Cerebellar cortex (tissue), 1 donor: ENCODE data around the gene NELL2.
"Not testable (repeated sequence)": the region's sequence is repeated elsewhere in the genome, so short reads cannot be mapped to it uniquely, and the experiment has no call there.

ENCODE experiments used
- DNase-seq: peaks from one replicate; pipeline ENCODE4 v3.0.0-alpha.2; 2015; ENCODE audit warnings: low spot score

Gene NELL2

GRCh38 chr12:44875954-44876543, at the start of gene NELL2:
NELL2 (minus strand) TSS chr12:44876315; CDS start chr12:44875869, 446 bp downstream.
- DNase-seq = peak; percentile 84

DNA sequence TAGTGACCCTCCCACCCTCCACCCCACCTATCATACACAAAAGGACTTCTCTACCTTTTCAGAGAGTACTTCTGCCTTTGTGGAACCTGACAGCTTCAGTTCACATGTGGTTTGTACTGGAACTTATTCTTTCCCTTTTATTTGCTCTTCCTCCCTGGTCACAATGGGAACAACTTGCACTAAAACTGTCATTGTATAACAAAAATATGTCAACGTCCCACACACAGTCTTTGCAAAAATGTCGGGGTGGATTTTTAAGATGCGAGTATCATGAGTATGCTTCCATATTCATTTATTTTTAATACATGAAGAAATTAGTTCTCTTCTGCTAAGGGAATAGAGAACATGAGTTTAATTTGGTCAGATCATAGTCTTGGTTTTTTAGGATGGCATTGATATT, 45.6 kb upstream of the NELL2 start:
- no peak for DNase-seq

- no peak for DNase-seq
These were observed 41.0 kb upstream of the NELL2 start for GRCh38 chr12:44917141-44917540.

DNA sequence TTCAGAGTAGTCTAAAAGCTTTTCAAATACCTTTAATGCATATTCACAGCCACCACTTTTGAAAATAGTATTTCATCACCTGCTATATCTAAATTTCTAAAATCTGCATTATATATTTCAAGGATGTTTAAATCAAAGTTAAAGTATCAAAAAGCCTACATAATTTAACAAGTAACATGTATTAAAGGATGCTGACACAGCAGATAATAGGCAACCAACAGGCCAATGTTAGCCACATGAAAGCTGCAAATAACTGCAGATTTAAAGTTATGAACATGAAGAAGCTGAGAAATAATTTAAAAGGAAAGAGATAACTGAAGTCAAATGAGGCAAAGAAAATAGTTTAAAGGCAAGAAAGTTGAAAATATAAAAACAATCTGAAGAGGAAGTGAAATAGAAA, 39.8 kb upstream of the NELL2 start:
- DNase-seq = no peak

DNA sequence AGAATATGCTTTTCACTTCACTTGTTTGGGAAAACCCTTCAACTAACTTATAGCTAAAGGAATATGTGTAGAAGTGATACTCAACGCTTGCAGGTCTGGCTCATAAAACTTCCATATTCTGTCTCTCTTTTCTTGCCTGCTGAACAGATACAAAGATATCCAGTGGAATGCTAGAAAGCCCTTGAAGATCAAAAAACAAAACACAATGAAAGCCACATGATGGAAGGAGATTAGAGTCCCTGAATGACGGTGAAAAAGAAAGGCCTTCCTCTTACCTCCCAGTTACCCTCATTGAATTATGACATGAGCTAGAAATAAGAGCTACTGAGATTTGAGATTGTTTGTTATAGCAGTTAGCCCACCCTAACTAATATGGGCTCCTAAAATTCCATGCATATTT, 28.2 kb upstream of the NELL2 start:
- DNase-seq = no peak

DNA sequence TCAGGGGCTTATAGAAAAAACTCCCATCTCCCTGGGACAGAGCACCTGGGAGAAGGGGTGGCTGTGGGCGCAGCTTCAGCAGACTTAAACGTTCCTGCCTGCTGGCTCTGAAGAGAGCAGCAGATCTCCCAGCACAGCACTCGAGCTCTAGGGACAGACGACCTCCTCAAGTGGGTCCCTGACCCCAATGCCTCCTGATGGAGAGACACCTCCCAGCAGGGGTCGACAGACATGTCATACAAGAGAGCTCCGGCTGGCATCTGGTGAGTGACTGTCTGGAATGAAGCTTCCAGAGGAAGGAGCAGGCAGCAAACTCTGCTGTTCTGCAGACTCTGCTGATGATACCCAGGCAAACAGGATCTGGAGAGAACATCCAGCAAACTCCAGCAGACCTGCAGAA, 22.0 kb upstream of the NELL2 start:
- DNase-seq = not testable (repeated sequence)

- DNase-seq = no peak
These were observed 13.8 kb upstream of the NELL2 start for GRCh38 chr12:44889926-44890325.

GRCh38 chr12:44889162-44889561, 13.0 kb upstream of the NELL2 start:
- DNase-seq = no peak

- DNase-seq = no peak
These were observed 9.8 kb upstream of the NELL2 start for GRCh38 chr12:44885902-44886301.

DNA sequence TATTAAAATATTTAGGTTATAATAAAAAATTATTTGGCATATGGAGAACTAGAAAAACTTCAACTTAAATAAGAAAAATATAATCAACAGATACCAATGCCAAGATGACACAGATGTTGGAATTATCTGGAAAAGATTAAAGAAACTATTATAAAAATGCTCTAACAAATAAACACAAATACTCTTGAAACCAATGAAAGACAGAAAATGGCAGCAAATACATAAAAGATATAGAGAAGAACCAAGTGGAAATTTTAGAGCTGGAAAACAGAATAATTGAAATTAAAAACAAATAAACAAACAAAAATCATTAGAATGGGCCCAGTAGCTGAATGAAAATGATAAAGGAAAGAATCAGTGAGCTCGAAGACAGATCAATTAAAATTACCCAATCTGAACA, 5.1 kb upstream of the NELL2 start:
- DNase-seq = no peak

GRCh38 chr12:44876544-44877410, 662 bp upstream of the NELL2 start:
- peak; percentile 59 for DNase-seq

DNA sequence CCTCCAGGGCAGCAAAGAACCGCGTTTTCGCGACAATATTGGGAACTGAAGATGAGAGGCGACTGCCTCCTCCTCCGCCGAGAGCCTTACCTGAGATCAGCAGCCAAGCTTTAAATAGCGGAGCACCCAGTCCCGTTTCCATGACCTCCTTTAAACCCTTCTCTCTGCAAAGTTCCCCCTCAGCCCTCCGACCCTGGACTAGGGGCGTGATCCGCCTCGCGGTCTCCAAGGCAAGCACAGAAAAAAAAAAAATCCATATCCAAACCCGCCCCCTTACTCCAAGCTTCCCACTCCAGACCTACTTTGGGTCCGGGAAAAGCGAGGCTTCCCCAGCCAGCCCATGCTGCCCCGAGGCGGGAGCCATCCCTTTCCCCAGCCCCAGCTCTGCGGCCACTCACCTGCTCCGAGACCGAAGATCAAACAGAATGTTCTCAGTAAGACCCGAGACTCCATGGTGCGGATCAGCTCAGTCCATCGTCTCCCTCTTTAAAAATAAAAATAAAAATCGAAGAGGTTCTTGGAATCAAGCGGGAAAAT, 630 bp downstream of the NELL2 start:
- DNase-seq = peak; percentile 65

- DNase-seq = peak; percentile 61
These were observed 1.1 kb downstream of the NELL2 start for GRCh38 chr12:44874981-44875416.

DNA sequence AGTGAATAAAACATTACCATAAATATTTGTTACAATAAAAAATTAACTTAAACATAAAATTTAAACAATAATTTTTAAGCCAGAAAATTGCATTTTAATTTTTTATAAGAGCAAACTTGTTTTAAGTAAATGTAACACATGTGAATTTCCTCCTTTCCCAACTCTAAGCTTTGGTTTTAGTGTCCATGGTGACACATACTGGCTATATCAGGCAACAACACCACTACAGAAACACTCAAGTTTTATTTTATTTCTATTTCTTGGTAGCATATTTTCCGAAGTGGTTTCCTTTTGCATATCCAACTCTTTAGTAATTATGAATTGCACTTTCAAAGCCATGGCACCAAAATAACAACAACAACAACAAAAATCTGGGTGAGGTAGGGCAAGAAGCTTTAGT, 2.2 kb downstream of the NELL2 start:
- DNase-seq = peak; percentile 77

- DNase-seq = no peak
These were observed 6.6 kb downstream of the NELL2 start for GRCh38 chr12:44869503-44869902.

DNA sequence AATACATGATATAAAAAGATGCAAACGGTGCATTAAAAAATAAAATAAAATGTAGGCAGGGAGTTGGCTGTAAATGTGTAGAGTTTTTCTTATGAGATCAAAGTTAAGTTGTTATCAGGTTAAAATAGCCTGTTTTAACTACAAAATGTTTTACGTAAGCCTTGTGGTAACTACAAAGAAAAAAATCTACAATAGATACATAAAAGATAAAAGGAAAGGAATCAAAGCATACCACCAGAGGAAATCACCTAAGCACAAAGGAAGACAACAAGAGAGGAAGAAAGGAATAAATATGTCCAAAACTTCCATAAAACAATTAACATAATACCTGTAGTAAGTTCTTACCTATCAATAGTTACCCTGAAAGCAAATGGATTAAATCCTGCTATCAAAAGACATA, 12.2 kb downstream of the NELL2 start:
- DNase-seq = no peak

- DNase-seq = no peak
These were observed 16.0 kb downstream of the NELL2 start for GRCh38 chr12:44859998-44860689.

DNA sequence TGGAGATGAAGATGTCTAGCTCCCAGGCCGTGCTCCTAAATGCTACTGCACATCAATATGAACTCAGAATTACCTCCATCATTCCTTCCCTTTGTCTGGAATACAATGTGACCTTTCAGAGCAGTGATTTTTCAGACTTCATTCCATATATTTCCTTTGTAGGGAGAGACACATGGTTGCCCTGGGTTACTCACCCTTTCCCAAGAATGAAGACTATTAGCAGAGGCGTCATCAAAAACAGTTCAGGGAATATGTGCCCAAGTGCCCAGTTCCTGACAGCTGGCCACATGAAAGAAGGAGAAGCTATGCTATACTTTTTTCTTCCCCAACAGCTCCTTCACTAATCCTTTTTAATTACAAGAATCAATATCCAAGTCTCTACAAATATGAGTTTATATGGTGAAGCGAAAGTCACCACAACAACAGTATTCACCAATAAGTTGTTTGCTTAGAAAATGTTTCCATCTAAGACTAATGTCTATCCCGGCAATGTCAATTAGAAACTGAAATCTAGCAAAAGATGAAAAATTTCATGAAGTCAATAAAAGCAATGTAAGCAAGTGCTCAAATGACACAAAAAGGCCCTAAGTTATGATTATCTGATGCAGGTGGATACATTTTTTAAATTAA, 17.8 kb downstream of the NELL2 start:
- no peak for DNase-seq

DNA sequence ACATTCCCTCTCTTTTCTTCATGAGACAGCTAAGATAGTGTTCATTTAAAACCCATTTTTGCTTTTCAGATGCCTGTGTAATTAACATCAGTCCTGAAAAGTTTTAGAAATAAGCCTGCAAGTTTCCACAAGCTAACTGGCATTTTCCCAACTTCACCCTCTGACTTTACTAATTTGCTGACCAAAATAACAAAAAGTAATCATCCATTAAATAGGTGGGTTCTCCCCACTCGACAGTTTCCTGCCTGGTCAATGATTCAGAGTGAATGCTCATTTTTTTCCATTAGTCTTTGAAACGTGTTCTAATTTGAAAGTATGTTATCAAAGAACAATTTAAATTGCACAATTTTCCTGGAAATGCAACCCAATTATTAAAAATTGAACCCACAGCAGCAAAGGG, 23.6 kb downstream of the NELL2 start:
- no peak for DNase-seq

GRCh38 chr12:44851586-44851985, 24.5 kb downstream of the NELL2 start:
- peak; percentile 95 for DNase-seq

DNA sequence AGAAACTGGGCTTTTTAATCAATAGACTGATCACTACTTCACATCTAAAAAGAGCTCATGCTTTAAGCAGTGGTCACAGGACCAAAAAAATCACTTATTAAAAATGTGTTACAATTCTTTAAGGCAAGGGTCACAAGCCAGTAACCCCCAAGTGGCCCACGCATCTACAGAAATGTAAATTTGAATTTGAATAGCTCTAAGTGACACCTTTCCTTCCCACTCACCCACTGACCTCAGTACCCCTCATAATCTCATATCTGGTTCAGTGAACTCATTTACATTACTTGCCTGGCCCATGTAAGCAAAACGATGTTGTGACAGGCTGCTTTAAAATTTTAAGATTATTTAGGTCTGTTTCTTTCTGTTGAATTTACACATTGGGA, 27.4 kb downstream of the NELL2 start:
- no peak for DNase-seq
